Occipital lobe (tissue), 2 donors: ENCODE results near the gene DSCAML1. TPM values are rescaled to one million over a fixed set of nuclear protein-coding genes. Genes with fewer than 3 reads are reported as not detected.

Source experiments
- DNase-seq: peaks from one replicate; lab custom pipeline; 2025; lab: John Stamatoyannopoulos, UW
- total RNA-seq: library from RNA; depleted of rRNA; stranded (reverse); fragments of >200 nt; gene quantifications from one replicate; pipeline ENCODE4 v1.2.3, GENCODE V29; 2014

Gene DSCAML1
- total RNA-seq, 1 donor from 2014 or later, result 7.6 TPM

- DNase-seq, result no peak
These were observed 34.8 kb upstream of the DSCAML1 start for GRCh38 chr11:117831661-117832415.

GRCh38 chr11:117830674-117831351, 33.8 kb upstream of the DSCAML1 start:
- no peak for DNase-seq

- no peak for DNase-seq
These were observed 33.1 kb upstream of the DSCAML1 start for GRCh38 chr11:117830072-117830471.

GRCh38 chr11:117829369-117829725, 32.3 kb upstream of the DSCAML1 start:
- no peak for DNase-seq

- DNase-seq, result no peak
These were observed 31.8 kb upstream of the DSCAML1 start for GRCh38 chr11:117828611-117829368.

- DNase-seq, result no peak
These were observed 30.8 kb upstream of the DSCAML1 start for GRCh38 chr11:117827521-117828511.

- DNase-seq, result no peak
These were observed 29.8 kb upstream of the DSCAML1 start for GRCh38 chr11:117826832-117827231.

GRCh38 chr11:117826190-117826570, 29.2 kb upstream of the DSCAML1 start:
- no peak for DNase-seq

- DNase-seq, result no peak
These were observed 28.6 kb upstream of the DSCAML1 start for GRCh38 chr11:117825538-117826189.

GRCh38 chr11:117824571-117825537, 27.8 kb upstream of the DSCAML1 start, which contains the start of gene FXYD2:
FXYD2 (minus strand) TSS chr11:117824744; CDS start chr11:117824678, 66 bp downstream.
- no peak for DNase-seq

GRCh38 chr11:117823946-117824420, 27.0 kb upstream of the DSCAML1 start:
- DNase-seq, result no peak

- DNase-seq, result no peak
These were observed 26.4 kb upstream of the DSCAML1 start for GRCh38 chr11:117823294-117823945.

GRCh38 chr11:117822074-117823033, 25.3 kb upstream of the DSCAML1 start:
- no peak for DNase-seq

GRCh38 chr11:117821431-117821830, 24.4 kb upstream of the DSCAML1 start:
- DNase-seq, result no peak

- DNase-seq, result no peak
These were observed 23.5 kb upstream of the DSCAML1 start for GRCh38 chr11:117820516-117820915.

- no peak for DNase-seq
These were observed 23.1 kb upstream of the DSCAML1 start for GRCh38 chr11:117820071-117820470.
